HepG2 (cell line): Measurements from ENCODE around the gene MYLK3. TPM values are rescaled to one million over a fixed set of nuclear protein-coding genes. Genes with fewer than 3 reads are reported as not detected.

Source experiments
- CBX1 ChIP-seq: IDR thresholded peaks from one replicate; pipeline ENCODE4 v1.6.1; 2016; ENCODE audit warnings: antibody characterized with exemption, low read depth
- EP300 ChIP-seq, 3 experiments: sonication (generic) in 1 of 3; formaldehyde crosslinking in 1 of 3; IDR thresholded peaks; 2 replicates each; pipeline versions ENCODE4 v1.5.1 to v1.6.1; 2011 to 2020; ENCODE audit warnings: low read depth in 2 of 3, low read length in 2 of 3, borderline replicate concordance in 1 of 3, improper control_type of control experiment in 1 of 3, mild to moderate bottlenecking in 1 of 3, missing genetic modification reagents in 1 of 3, moderate library complexity in 1 of 3
- ETV6 ChIP-seq: sonication (generic); formaldehyde crosslinking; conservative IDR thresholded peaks from 2 replicates; pipeline ENCODE4 v1.4.0; 2020; ENCODE audit warnings: missing genetic modification reagents
- GTF3A ChIP-seq: sonication (generic); formaldehyde crosslinking; conservative IDR thresholded peaks from 2 replicates; pipeline ENCODE4 v1.4.0; 2020; ENCODE audit warnings: mild to moderate bottlenecking, missing genetic modification reagents
- MAFF ChIP-seq: IDR thresholded peaks from 2 replicates; pipeline ENCODE4 v1.6.1; 2011; ENCODE audit warnings: low read depth, low read length, improper control_type of control experiment
- RNF2 ChIP-seq: fragments of 450-650 bp; conservative IDR thresholded peaks from 2 replicates; pipeline ENCODE4 v1.6.1; 2016; ENCODE audit warnings: low read depth
- SNAI1 ChIP-seq: sonication (generic); formaldehyde crosslinking; IDR thresholded peaks from 2 replicates; pipeline ENCODE4 v1.5.0; 2020; ENCODE audit warnings: mild to moderate bottlenecking, missing genetic modification reagents, borderline replicate concordance
- SOX5 ChIP-seq: IDR thresholded peaks from 2 replicates; pipeline ENCODE4 v1.6.1; 2016; ENCODE audit warnings: borderline replicate concordance
- SP2 ChIP-seq: sonication (generic); formaldehyde crosslinking; IDR thresholded peaks from 2 replicates; pipeline ENCODE4 v1.5.1; 2020; ENCODE audit warnings: mild to moderate bottlenecking, missing genetic modification reagents
- SPEN ChIP-seq: sonication (generic); formaldehyde crosslinking; IDR thresholded peaks from 2 replicates; pipeline ENCODE4 v1.5.1; 2020; ENCODE audit warnings: low read depth, mild to moderate bottlenecking, missing genetic modification reagents
- ZNF7 ChIP-seq: IDR thresholded peaks from 2 replicates; pipeline ENCODE4 v1.6.1; 2016; ENCODE audit warnings: missing biosample characterization, missing genetic modification reagents
- ZNF713 ChIP-seq: sonication (generic); formaldehyde crosslinking; IDR thresholded peaks from 2 replicates; pipeline ENCODE4 v1.4.0; 2020; ENCODE audit warnings: mild to moderate bottlenecking, missing genetic modification reagents
- ZNF737 ChIP-seq: sonication (generic); formaldehyde crosslinking; IDR thresholded peaks from 2 replicates; pipeline ENCODE4 v1.5.0; 2020; ENCODE audit warnings: missing genetic modification reagents, mild to moderate bottlenecking, borderline replicate concordance
- ZNF747 ChIP-seq: sonication (generic); formaldehyde crosslinking; IDR thresholded peaks from 2 replicates; pipeline ENCODE4 v1.8.1; 2023; ENCODE audit warnings: missing genetic modification reagents, mild to moderate bottlenecking, borderline replicate concordance
- ZNF777 ChIP-seq: sonication (generic); formaldehyde crosslinking; IDR thresholded peaks from 2 replicates; pipeline ENCODE4 v1.4.0; 2020; ENCODE audit warnings: missing genetic modification reagents
- ZNF800 ChIP-seq: sonication (generic); formaldehyde crosslinking; IDR thresholded peaks from 2 replicates; pipeline ENCODE4 v1.4.0; 2020; ENCODE audit warnings: missing genetic modification reagents
- polyA plus RNA-seq, 8 experiments: library from polyadenylated mRNA; depleted of rRNA in 3 of 8; stranded (reverse) in 7 of 8; unstranded in 1 of 8; fragments of >200 nt; fragmentation: Illumina TruSeq in 4 of 8; extraction: Trizol in 4 of 8; gene quantifications; 2 replicates each; pipeline versions ENCODE4 v1.2.1 to v1.2.3, GENCODE V29; 2011 to 2016; ENCODE audit warnings: low read depth in 4 of 8, missing spikeins in 1 of 8, mixed read lengths in 1 of 8; ENCODE audit not compliant: insufficient read depth in 1 of 8
- total RNA-seq, 5 experiments: library from RNA; depleted of rRNA; stranded (reverse); fragments of >200 nt; fragmentation: Illumina TruSeq; extraction: Trizol; gene quantifications; 2 replicates each; pipeline ENCODE4 v1.2.3, GENCODE V29; 2016; ENCODE audit warnings: low read depth in 1 of 5
- TF ChIP-seq, protein P1 (sequence below): IDR thresholded peaks from 2 replicates; pipeline ENCODE4 v1.6.1; 2016; ENCODE audit warnings: mild to moderate bottlenecking
- TF ChIP-seq, protein P2 (sequence below): sonication (generic); formaldehyde crosslinking; conservative IDR thresholded peaks from 2 replicates; pipeline ENCODE4 v1.4.0; 2020; ENCODE audit warnings: missing genetic modification reagents
- TF ChIP-seq, protein P3 (sequence below): sonication (generic); formaldehyde crosslinking; IDR thresholded peaks from 2 replicates; pipeline ENCODE4 v1.4.0; 2020; ENCODE audit warnings: missing genetic modification reagents, borderline replicate concordance

MYLK3 gene
- total and polyA plus RNA-seq, 2 of the 13 experiments (the other 11 are each of a cell fraction or from before 2014, with no cell fraction given), result 0.04 to 0.18 TPM

DNA sequence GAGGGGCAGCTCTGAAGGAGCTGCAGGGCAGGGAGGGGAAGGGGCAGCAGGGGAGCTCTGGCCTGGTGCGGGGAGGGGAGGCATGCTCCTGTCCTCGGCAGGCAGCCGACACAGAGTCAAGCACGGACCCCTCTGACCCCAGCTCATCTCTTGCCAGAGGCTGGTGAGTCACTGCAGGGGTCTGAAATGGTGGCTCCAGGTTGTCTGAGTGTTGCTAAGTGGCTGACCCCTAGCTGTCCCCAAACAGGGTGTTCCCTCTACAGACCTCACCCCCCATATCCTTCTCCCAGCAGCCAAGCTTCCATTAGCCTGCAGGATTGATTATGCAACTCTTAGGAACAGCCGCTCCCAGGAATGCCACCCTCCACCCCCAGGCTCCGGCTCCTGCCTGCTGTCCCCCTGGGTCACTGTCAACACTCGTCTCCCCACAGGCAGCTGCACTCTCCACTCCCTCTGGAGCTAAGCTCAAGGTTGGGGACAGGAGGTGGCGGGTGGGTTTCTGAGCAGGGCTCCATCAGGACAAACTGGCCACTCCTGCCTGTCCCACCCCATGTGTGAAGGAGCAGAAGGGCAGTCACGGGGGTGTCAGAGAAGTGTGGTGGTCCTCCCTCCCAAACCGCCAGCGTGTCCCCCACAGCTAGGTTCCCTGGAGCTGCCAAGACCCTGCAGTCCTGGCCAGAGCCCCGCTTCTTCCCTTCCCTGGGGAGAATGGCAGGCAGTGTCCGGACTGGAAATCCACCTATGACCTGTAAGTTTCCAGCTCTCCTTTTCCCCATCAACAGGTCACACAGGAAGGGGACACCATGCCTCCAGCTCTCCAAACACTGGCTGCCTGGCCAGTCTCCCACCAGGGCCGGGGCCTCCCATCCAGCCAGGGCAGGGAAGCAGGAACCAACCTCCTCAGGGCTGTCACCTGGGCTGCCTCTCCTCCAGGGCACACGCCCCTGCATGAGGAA lies 1.0 kb downstream of the MYLK3 start (continued):
- TF ChIP-seq EP300 (IDR thresholded peaks at IDR 0.05; ENCODE audit: low read depth in 2 of 2, low read length in 2 of 2), result peak in 1 of 2 experiments; percentile 85; a peak in 1 of 4 replicates
- TF ChIP-seq EP300 (CRISPR knock-in tag; IDR thresholded peaks at IDR 0.05; ENCODE audit: borderline replicate concordance), result no peak
- TF ChIP-seq RNF2, result no peak
- TF ChIP-seq ZNF713, result 0 out of 2 replicates have a peak, but pooled peaks have one; percentile 26
- no peak for TF ChIP-seq SOX5 (CRISPR knock-in tag)
- TF ChIP-seq, protein P1, sequence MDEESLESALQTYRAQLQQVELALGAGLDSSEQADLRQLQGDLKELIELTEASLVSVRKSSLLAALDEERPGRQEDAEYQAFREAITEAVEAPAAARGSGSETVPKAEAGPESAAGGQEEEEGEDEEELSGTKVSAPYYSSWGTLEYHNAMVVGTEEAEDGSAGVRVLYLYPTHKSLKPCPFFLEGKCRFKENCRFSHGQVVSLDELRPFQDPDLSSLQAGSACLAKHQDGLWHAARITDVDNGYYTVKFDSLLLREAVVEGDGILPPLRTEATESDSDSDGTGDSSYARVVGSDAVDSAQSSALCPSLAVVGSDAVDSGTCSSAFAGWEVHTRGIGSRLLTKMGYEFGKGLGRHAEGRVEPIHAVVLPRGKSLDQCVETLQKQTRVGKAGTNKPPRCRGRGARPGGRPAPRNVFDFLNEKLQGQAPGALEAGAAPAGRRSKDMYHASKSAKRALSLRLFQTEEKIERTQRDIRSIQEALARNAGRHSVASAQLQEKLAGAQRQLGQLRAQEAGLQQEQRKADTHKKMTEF (CRISPR knock-in tag), result peak; percentile 23; the same call in 1 of the 2 replicates
- no peak for TF ChIP-seq ETV6 (CRISPR knock-in tag)
- 0 out of 2 replicates have a peak, but pooled peaks have one; percentile 20 for TF ChIP-seq GTF3A (CRISPR knock-in tag)
- no peak for TF ChIP-seq MAFF
- no peak for TF ChIP-seq ZNF7 (CRISPR knock-in tag)
- TF ChIP-seq SP2 (CRISPR knock-in tag), result no peak
- no peak for TF ChIP-seq SPEN (CRISPR knock-in tag)
- TF ChIP-seq SNAI1 (CRISPR knock-in tag), result 0 out of 2 replicates have a peak, but pooled peaks have one; percentile 23
- no peak for TF ChIP-seq ZNF777
- no peak for TF ChIP-seq ZNF800 (CRISPR knock-in tag)
- TF ChIP-seq, protein P2, sequence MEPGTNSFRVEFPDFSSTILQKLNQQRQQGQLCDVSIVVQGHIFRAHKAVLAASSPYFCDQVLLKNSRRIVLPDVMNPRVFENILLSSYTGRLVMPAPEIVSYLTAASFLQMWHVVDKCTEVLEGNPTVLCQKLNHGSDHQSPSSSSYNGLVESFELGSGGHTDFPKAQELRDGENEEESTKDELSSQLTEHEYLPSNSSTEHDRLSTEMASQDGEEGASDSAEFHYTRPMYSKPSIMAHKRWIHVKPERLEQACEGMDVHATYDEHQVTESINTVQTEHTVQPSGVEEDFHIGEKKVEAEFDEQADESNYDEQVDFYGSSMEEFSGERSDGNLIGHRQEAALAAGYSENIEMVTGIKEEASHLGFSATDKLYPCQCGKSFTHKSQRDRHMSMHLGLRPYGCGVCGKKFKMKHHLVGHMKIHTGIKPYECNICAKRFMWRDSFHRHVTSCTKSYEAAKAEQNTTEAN (CRISPR knock-in tag), result no peak
- no peak for TF ChIP-seq ZNF747 (CRISPR knock-in tag)
- TF ChIP-seq, protein P3, sequence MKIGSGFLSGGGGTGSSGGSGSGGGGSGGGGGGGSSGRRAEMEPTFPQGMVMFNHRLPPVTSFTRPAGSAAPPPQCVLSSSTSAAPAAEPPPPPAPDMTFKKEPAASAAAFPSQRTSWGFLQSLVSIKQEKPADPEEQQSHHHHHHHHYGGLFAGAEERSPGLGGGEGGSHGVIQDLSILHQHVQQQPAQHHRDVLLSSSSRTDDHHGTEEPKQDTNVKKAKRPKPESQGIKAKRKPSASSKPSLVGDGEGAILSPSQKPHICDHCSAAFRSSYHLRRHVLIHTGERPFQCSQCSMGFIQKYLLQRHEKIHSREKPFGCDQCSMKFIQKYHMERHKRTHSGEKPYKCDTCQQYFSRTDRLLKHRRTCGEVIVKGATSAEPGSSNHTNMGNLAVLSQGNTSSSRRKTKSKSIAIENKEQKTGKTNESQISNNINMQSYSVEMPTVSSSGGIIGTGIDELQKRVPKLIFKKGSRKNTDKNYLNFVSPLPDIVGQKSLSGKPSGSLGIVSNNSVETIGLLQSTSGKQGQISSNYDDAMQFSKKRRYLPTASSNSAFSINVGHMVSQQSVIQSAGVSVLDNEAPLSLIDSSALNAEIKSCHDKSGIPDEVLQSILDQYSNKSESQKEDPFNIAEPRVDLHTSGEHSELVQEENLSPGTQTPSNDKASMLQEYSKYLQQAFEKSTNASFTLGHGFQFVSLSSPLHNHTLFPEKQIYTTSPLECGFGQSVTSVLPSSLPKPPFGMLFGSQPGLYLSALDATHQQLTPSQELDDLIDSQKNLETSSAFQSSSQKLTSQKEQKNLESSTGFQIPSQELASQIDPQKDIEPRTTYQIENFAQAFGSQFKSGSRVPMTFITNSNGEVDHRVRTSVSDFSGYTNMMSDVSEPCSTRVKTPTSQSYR (CRISPR knock-in tag), result peak; percentile 63; the same call in 1 of the 2 replicates
- TF ChIP-seq CBX1, result no peak
- no peak for TF ChIP-seq ZNF737 (CRISPR knock-in tag)
